NCI-H2196 treated with DMSO at 0.1 percent for 48 hours (cell line): ENCODE results near the gene RABGAP1L.

ENCODE experiments used
- DNase-seq: peaks from one replicate; lab custom pipeline; 2025; ENCODE audit not compliant: unreplicated experiment; lab: John Stamatoyannopoulos, UW

RABGAP1L gene

GRCh38 chr1:174953285-174954072 is 794.2 kb downstream of the RABGAP1L start:
- no peak for DNase-seq

GRCh38 chr1:174954073-174954460 is 794.7 kb downstream of the RABGAP1L start:
- DNase-seq = peak; percentile 31

- DNase-seq = peak; percentile 43
Observed at GRCh38 chr1:174954671-174955669, 795.6 kb downstream of the RABGAP1L start.

GRCh38 chr1:174956086-174956485 is 796.8 kb downstream of the RABGAP1L start:
- DNase-seq = no peak

DNA sequence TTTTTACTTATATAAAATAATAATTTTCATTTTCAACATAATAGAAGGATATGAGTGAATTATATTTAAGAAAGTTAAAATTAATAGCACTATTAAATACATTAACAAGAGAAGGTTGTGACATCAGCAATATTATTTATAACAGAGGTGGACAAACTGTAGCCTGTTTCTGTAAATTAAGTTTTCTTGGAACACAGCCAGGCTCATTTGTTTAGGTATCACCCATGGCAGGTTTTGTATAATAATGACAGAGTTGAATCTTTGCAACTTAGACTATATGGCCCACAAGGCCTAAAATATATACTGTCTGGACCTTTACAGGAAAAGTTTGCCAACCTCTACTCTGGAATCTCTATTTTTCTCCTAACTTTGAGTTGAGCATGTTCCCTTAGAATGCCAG is 797.7 kb downstream of the RABGAP1L start:
- DNase-seq = no peak

DNA sequence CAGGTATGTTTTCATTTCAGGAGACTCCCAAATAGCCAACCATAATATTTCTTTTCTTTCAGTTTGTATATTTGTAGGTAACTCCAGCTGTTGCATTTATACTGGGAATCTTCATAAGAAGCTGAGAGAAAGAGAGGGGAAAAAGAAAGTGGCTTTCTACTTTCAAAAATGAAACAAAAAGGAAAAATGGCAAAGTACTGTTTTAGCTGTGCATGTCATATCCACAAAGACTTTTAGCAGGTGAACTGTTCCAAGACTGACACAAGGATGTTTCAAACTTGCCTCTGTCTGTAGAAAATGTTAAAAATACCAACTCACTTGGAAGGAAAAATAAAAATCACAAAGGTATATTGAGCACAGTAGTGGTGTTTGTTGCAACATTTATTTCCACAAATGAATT is 798.5 kb downstream of the RABGAP1L start:
- DNase-seq = no peak

DNA sequence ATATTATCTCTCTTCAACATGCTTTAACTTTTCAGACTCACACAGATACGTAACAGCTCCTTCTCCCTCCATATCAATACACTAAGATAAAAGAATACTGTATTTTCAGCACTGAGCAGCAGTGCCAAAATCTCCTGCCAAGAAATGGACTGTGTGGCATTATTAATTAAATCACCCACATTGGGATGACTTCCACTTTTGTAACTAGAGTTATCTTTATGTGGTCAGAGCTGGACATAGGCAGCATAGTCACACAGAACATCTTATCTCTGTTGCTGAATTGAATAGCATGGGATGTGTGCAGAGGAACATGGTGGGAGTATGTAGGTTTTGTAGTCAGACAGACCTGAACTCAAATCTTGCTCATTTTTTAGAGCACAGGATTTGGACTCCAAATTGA is 799.1 kb downstream of the RABGAP1L start:
- DNase-seq = no peak

GRCh38 chr1:174960362-174960761 is 801.0 kb downstream of the RABGAP1L start:
- DNase-seq = no peak

DNA sequence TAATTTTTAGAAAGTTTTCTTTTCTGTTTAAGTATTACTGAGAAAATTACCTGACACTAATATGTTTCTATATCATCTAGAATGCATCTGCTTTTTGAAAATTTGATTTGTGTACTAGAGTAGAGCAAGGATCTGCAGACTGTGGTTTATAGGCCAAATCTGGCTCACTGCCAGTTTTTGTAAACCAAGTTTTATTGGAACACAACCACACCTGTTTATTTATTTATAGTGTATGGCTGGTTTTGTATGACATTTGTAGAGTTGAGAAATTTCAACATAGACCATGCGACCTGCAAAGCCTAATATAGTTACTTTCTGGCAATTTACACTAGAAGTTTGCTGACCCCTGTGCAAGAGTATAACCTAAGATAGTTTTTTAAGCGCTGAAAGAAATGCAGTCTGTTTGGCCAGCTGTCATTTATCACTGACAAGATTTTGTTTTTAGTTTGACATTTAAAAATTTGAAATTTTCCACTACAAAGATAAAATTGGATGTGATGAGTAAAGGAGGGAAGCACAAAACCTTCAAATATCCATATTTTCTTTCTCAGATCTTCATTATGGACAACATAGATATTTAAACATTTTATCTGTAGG is 804.3 kb downstream of the RABGAP1L start:
- DNase-seq = no peak

- DNase-seq = no peak
Observed at GRCh38 chr1:174964261-174964971, 805.1 kb downstream of the RABGAP1L start.

GRCh38 chr1:174964972-174965361 is 805.6 kb downstream of the RABGAP1L start:
- no peak for DNase-seq

DNA sequence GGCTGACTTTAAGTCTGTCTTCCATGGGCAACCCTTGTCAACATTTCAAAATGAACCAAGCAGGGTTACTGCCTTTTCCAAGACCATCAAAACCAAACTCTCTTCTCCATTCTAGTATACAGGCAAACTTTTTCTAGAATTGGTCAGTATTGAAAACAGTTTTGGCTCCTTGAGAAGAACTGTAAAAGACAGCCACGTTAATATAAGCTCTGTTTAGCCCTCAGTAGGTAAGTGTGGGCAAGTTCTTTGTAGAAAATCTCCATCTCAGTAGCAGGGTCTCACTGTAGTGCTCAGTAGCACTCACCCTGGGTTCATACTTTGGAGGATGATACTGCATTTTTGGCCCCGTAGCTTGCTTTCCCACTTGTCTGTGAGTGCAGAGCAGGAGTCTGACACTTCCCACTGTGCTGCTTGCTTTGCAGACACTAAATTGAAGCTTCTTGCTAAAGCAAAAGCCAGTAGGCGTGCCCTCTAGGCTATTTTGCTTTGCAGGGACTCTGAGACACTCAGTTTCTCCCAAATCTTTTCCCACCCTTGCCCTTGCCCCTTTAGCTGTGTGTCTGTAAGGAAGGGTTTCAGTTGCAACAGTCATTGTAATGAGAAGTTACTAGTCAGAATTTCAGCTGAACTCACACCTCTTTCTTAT is 806.2 kb downstream of the RABGAP1L start:
- no peak for DNase-seq

DNA sequence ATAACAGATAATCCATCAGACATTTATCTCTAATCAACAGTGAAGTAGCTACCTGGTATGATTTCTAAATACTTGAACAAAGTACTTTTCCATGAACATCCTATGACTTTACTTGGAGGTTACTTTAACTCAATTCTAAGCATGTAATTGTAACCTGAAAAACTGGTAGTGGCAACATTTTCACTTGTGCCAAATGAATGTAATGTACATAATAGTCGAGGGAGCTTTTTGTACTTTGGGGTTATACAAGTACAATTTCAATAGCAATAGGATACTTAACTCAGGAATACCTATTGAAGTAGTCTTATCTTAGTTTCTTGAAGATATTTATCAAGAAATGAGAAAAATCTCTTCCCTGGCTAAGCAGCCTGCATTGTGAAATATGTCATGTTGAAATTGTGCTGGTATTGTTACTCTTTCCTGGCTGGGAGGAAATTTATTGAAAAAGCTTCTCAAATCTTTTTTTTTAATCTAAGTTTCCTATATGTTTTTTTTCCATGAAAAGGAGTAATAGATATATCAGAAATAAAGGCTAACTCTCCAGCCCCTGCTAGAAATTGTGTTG is 806.8 kb downstream of the RABGAP1L start:
- no peak for DNase-seq

GRCh38 chr1:174967845-174968705 is 808.8 kb downstream of the RABGAP1L start:
- DNase-seq = no peak

DNA sequence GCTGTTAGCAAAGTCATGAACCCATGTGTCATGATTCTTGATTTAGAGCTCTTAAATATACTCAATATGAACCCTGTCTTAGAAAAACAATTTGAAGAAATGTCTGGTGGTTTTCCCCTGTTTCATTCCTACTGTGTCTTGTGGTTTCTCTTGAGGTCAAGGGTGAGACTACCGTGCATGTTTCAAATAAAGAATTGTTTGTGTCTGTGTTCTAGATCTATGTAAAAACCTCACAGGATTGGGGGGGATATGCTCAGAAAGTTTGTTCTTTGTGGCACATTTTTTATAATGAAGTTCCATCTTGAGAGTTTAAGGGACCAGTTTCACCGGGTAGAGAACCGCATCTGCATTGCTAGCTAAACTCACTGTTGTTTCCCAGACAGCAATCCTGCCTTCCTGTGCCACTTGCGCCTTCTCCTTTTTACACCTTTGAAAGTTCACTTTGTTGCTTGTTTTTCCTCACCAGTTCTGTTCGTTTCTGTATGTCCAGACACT is 809.5 kb downstream of the RABGAP1L start:
- DNase-seq = no peak

- no peak for DNase-seq
Observed at GRCh38 chr1:174969977-174970376, 810.7 kb downstream of the RABGAP1L start.

DNA sequence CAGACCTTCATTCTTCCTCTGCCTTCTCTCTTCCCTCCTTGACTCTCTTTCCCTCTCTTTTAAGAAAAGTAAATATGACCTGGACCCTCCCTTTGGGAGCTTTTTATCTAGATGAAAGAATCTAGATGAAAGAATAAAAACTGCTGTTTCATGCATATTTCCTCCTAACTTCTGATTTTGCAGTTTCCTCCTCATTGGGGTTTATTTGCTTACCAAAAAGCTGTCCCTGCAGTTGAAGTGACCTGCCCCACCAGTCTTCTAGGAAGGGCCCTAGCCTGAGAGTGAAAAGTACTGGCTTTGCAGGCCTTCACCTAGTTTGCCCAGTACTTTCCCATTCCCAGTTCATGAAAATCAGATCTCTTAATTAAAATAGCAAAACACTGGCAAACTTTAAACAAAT is 812.1 kb downstream of the RABGAP1L start:
- no peak for DNase-seq

DNA sequence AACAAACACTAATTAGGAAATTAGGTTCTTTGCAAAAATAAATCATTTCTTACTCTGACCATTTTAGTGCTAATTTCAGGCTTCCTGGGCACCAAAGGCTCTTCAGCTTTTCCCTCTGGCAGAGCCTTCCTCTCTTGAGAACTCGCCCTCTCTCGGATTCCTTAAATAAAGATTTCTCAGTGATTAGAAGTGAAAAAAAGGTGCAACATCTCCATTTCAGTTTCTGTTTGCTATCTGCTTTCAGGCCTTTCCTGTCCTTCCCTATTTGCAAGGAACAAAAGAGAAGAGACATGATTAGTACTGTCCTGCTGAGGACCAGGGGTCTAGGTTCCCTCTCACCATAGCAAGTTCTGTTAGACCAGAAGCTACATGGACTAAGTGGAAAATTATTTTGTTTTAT is 812.6 kb downstream of the RABGAP1L start:
- no peak for DNase-seq

DNA sequence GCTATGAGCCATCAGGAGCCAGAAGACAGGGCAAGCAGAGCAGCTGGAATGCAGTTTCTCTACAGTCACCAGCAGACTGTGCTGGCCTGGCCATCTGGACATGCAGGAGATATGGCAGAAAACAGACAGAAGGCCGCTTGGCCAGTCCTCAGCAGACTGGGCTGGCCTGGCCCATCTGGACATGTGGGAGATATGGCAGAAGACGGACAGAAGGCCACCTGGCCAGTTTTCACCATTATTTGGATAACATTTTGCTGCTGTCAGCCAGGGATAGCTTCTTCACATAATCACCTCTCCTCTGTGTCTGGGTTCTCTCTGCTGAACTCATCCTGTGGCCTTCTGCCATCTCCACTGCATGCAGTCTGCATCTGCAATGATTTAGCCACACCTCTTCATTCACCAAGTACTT is 815.4 kb downstream of the RABGAP1L start:
- DNase-seq = no peak
